ENCODE results near the gene CPB2. TPM values are rescaled to one million over a fixed set of nuclear protein-coding genes. Genes with fewer than 3 reads are reported as not detected.

The CPB2 gene
- total and polyA plus RNA-seq, 2 experiments from 2014 or later, result 0.11 TPM; not detected in 1

- Histone ChIP-seq H3K27me3 (replicated peaks; ENCODE audit: insufficient read depth) (no peaks in the 10 kb centered on the region), H2AFZ (no peak overlapping the region), H3K9me2 (ENCODE audit: insufficient read depth) (no peaks in the 10 kb centered on the region), H3K9ac (no peak overlapping the region), H3K4me2 (ENCODE audit: unreplicated experiment) (no peak overlapping the region), H3K4me3 (no peak overlapping the region), H3K9me3 (ENCODE audit: low read depth) (no peaks in the 10 kb centered on the region), H3F3A (ENCODE audit: insufficient read depth) (no peaks in the 10 kb centered on the region), H3K27ac (no peak overlapping the region), H3K4me1 (ENCODE audit: insufficient read depth) (peaks cover 13% of the 10 kb centered on the region), H3K79me2 (ENCODE audit: insufficient read depth) (peaks cover 70% of the 10 kb centered on the region), H3K36me3 (ENCODE audit: low read depth) (peaks cover 11% of the 10 kb centered on the region), H4K20me1 (ENCODE audit: insufficient read depth) (no peaks in the 10 kb centered on the region)
- 97 to 100% methylated on average over 4 of the region's 4 CpGs for WGBS, 2 experiments (ENCODE audit: low coverage in 1 of 2, low lambda C conversion rate in 2 of 2, missing lambda C conversion rate in 2 of 2)
- no peak for TF ChIP-seq EZH2 (IDR thresholded peaks at IDR 0.05; ENCODE audit: insufficient read depth, poor library complexity, severe bottlenecking)
- DNase-seq, result no peak
- in situ Hi-C loops (cut with MboI), result no loop called here
Measured at GRCh38 chr13:46025157-46025556, 79.7 kb downstream of the CPB2 start.

- Histone ChIP-seq H3K9ac (no peak overlapping the region), H3K9me3 (ENCODE audit: low read depth) (no peaks in the 10 kb centered on the region), H3K4me2 (ENCODE audit: unreplicated experiment) (peak overlapping the region; percentile 7), H3K27me3 (replicated peaks; ENCODE audit: insufficient read depth) (no peaks in the 10 kb centered on the region), H3K9me2 (ENCODE audit: insufficient read depth) (no peaks in the 10 kb centered on the region), H2AFZ (no peak overlapping the region), H3K4me3 (no peak overlapping the region), H3F3A (ENCODE audit: insufficient read depth) (no peaks in the 10 kb centered on the region), H3K4me1 (ENCODE audit: insufficient read depth) (peaks cover 13% of the 10 kb centered on the region), H3K79me2 (ENCODE audit: insufficient read depth) (peaks cover 47% of the 10 kb centered on the region), H3K36me3 (ENCODE audit: low read depth) (peaks cover 27% of the 10 kb centered on the region; the same call in 1 of the 2 replicates), H3K27ac (no peak overlapping the region), H4K20me1 (ENCODE audit: insufficient read depth) (no peaks in the 10 kb centered on the region)
- in situ Hi-C loops (cut with MboI), result no loop called here
- TF ChIP-seq EZH2 (IDR thresholded peaks at IDR 0.05; ENCODE audit: insufficient read depth, poor library complexity, severe bottlenecking) (no peak), EZH2phosphoT487 (IDR thresholded peaks at IDR 0.05; ENCODE audit: insufficient read depth, low read depth) (no peak)
- 95 to 97% methylated on average over 2 of the region's 2 CpGs for WGBS, 2 experiments (ENCODE audit: low coverage in 1 of 2, low lambda C conversion rate in 2 of 2, missing lambda C conversion rate in 2 of 2)
- peak; percentile 55 for DNase-seq
Measured at GRCh38 chr13:46022481-46022880, 82.4 kb downstream of the CPB2 start.

GRCh38 chr13:46016216-46016615, 88.6 kb downstream of the CPB2 start:
- in situ Hi-C loops (cut with MboI), result no loop called here
- H3K9ac ChIP-seq, result no peak overlapping the region
- no peak overlapping the region for H3K4me3 ChIP-seq
- no peaks in the 10 kb centered on the region for H3K9me3 ChIP-seq (ENCODE audit: low read depth)
- no peak overlapping the region for H3K4me2 ChIP-seq (ENCODE audit: unreplicated experiment)
- DNase-seq, result no peak
- H3K27ac ChIP-seq, result no peak overlapping the region
- no peaks in the 10 kb centered on the region for H3F3A ChIP-seq (ENCODE audit: insufficient read depth)
- no peaks in the 10 kb centered on the region for H3K79me2 ChIP-seq (ENCODE audit: insufficient read depth)
- H3K36me3 ChIP-seq (ENCODE audit: low read depth), result peaks cover 49% of the 10 kb centered on the region
- no peaks in the 10 kb centered on the region for H3K9me2 ChIP-seq (ENCODE audit: insufficient read depth)
- no peaks in the 10 kb centered on the region for H4K20me1 ChIP-seq (ENCODE audit: insufficient read depth)
- TF ChIP-seq EZH2 (IDR thresholded peaks at IDR 0.05; ENCODE audit: insufficient read depth, poor library complexity, severe bottlenecking) (no peak), EZH2phosphoT487 (IDR thresholded peaks at IDR 0.05; ENCODE audit: insufficient read depth, low read depth) (no peak)
- H2AFZ ChIP-seq, result no peak overlapping the region
- no peaks in the 10 kb centered on the region for H3K27me3 ChIP-seq (replicated peaks; ENCODE audit: insufficient read depth)
- H3K4me1 ChIP-seq (ENCODE audit: insufficient read depth), result 0 out of 2 replicates have a peak, but pooled peaks cover 4% of the 10 kb centered on the region

GRCh38 chr13:46015366-46015765, 89.5 kb downstream of the CPB2 start:
- no peak for DNase-seq
- Histone ChIP-seq H3K4me2 (ENCODE audit: unreplicated experiment) (no peak overlapping the region), H2AFZ (no peak overlapping the region), H3K27ac (no peak overlapping the region), H4K20me1 (ENCODE audit: insufficient read depth) (no peaks in the 10 kb centered on the region), H3K4me1 (ENCODE audit: insufficient read depth) (0 out of 2 replicates have a peak, but pooled peaks cover 4% of the 10 kb centered on the region), H3K9me3 (ENCODE audit: low read depth) (no peaks in the 10 kb centered on the region), H3K9ac (no peak overlapping the region), H3K4me3 (no peak overlapping the region), H3K36me3 (ENCODE audit: low read depth) (peaks cover 48% of the 10 kb centered on the region), H3K79me2 (ENCODE audit: insufficient read depth) (no peaks in the 10 kb centered on the region), H3F3A (ENCODE audit: insufficient read depth) (no peaks in the 10 kb centered on the region), H3K27me3 (replicated peaks; ENCODE audit: insufficient read depth) (no peaks in the 10 kb centered on the region), H3K9me2 (ENCODE audit: insufficient read depth) (no peaks in the 10 kb centered on the region)
- in situ Hi-C loops (cut with MboI), result no loop called here
- 98 to 99% methylated on average over 3 of the region's 3 CpGs for WGBS, 2 experiments (ENCODE audit: low coverage in 1 of 2, low lambda C conversion rate in 2 of 2, missing lambda C conversion rate in 2 of 2)
- TF ChIP-seq EZH2 (IDR thresholded peaks at IDR 0.05; ENCODE audit: insufficient read depth, poor library complexity, severe bottlenecking) (no peak), EZH2phosphoT487 (IDR thresholded peaks at IDR 0.05; ENCODE audit: insufficient read depth, low read depth) (no peak)

- Histone ChIP-seq H3K36me3 (ENCODE audit: low read depth) (peaks cover 51% of the 10 kb centered on the region), H3K27me3 (replicated peaks; ENCODE audit: insufficient read depth) (no peaks in the 10 kb centered on the region), H3K9ac (no peak overlapping the region), H2AFZ (no peak overlapping the region), H4K20me1 (ENCODE audit: insufficient read depth) (no peaks in the 10 kb centered on the region), H3F3A (ENCODE audit: insufficient read depth) (no peaks in the 10 kb centered on the region), H3K4me3 (no peak overlapping the region), H3K4me1 (ENCODE audit: insufficient read depth) (0 out of 2 replicates have a peak, but pooled peaks cover 4% of the 10 kb centered on the region), H3K27ac (no peak overlapping the region), H3K4me2 (ENCODE audit: unreplicated experiment) (no peak overlapping the region), H3K9me2 (ENCODE audit: insufficient read depth) (no peaks in the 10 kb centered on the region), H3K9me3 (ENCODE audit: low read depth) (no peaks in the 10 kb centered on the region), H3K79me2 (ENCODE audit: insufficient read depth) (no peaks in the 10 kb centered on the region)
- DNase-seq, result peak; percentile 6
- no peak for TF ChIP-seq EZH2 (IDR thresholded peaks at IDR 0.05; ENCODE audit: insufficient read depth, poor library complexity, severe bottlenecking)
- no peak for TF ChIP-seq EZH2phosphoT487 (IDR thresholded peaks at IDR 0.05; ENCODE audit: insufficient read depth, low read depth)
- in situ Hi-C loops (cut with MboI), result no loop called here
Measured at GRCh38 chr13:46012404-46012803, 92.4 kb downstream of the CPB2 start.

Data from GM23248 (cell line).